ENCODE results near the gene LSP1.
"Not testable (repeated sequence)": the region's sequence is repeated elsewhere in the genome, so short reads cannot be mapped to it uniquely, and the experiment has no call there.

LSP1 gene

DNA sequence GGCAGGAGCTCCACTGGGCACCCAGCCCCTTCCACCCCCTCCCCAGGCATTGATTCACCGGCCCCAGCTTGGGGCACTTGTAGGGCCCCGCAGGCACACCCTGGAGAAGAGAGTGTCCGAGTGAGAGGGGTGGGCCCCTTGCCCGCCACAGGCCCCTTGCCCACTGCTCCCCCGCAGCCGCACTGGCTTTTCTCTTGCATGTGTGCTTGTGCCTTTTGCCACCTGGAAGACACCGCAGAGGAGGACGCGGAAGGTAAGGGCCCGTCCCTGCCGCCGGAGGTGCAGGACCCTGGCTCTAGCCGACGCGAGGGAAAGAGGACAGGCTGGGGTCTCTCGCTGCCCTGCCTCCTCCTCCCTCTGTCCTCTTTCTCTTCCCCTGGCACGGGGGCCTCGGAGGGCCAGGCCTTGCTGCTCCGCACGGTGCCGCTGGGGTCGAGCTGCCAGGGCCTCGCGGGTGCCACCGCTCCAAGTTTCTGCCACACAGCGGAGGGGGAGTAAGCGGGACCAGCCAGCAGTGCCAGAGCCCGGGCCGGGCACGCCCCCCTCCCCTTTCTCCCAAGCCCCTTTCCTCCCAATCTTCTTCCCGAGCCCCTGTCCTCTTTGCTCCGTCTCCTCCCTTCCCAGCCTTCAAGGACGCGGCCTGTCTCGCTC lies 76.1 kb downstream of the LSP1 start:
- DNase-seq (ENCODE audit: low spot score), result no peak

DNA sequence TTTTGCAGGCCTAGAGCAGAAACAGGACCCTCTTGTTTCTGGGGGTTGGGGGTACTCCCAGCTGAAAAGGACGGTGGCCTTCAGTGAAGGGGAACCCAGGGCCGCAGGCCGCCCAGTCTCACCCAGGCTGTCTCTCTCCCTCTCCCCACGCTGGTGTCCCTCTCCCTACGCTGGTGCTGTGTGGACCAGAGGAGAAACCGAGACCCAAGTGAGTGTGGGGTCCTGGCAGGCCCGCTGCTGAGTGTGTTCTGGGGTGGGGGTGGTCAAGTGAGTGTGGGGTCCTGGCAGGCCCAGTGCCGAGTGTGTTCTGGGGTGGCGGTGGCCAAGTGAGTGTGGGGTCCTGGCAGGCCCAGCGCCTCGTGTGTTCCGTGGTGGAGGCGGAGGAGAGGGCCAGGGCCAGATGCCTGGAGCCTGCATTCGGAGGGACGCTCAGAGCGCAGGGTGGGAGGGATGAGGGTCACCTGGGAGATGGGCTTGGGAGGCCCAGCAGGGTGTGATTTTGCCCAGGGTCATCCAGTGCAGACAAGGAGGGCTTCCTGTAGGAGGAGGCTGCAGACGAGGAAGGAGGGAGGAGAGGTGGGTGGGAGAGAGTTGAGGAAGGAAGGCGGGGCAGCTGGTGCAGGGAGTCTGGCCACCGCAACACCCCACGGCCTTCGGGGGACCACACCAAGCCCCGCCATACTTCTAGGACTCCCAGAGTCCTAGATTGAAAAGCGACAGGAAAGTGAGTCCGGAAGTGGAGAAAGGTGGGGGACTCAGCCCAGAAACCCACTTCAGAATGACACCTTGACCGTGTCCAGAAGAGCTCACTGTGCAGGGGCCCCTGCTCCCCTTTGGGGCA lies 77.0 kb downstream of the LSP1 start:
- DNase-seq (ENCODE audit: low spot score), result no peak

DNA sequence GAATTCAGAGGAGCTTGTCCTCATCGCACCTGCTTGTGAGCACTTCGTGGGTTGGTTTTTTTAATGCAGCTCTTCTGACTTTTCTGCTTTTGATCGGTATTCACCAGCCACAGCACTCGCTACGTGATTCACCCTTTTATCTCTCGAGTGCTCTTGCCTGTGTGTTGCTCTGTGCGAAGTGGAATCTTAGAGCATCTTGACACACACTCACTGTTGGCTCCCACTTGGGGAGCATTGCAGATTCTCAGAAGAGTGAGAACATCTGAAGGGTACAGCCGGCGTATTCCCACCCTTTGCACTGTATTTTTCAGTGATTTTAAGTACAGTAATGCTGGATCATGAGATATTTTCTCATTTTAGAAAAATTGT lies 77.6 kb downstream of the LSP1 start:
- no peak for DNase-seq (ENCODE audit: low spot score)

DNA sequence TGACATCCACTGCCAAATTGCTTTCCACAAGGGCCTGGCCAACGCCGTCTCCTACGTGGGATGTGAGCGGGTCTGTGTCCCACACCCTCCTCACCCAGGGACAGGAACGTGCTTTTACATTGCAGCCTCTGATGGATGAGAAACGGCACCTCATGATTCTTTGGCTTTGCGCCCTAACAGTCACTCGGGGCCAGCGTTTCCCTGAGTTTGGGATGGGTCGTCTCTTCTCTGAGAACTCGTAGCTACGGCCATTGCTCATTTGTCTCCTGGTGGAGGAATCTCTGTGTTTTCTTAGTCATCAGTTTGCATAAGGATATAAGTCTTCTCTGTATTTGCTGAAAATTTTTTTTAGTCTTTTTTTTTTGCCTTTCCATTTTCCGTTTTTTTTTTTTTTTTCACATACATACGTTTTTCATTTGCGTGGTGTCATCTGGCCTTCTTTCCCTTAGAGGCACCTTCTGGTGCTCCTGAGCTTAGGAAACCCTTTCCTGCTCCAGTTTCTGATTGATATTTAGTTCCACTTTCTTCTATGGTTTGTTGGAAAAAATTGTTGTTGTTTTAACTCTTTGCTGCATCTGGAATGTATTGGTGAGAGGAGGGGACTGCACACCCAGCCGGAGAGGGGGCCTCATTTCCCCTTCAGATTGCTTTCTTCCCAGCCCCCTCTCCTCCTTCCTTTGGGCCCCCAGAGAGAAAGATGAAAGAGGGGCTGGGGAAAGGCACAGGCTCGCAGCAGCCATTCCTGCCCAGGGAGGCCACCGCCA lies 78.6 kb downstream of the LSP1 start:
- no peak for DNase-seq (ENCODE audit: low spot score)

DNA sequence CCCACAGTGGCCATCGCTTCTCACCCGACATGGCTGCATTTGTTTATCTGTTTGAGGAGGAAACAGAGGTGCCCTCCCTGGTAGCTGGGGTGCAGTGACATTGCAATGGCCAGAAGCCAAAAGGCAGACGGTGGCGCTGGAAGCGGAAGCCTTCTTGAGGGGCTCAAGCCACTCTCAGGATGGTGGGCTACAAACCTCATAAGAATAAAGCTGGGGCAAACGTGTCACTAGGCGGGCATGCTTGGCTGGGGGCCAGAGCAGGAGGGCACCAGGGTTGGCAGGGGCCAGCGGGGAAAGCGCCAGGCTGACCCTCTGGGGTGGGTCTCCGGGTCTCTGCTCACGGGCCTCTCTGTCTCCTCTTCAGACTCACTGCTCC lies 79.2 kb downstream of the LSP1 start:
- no peak for DNase-seq (ENCODE audit: low spot score)

DNA sequence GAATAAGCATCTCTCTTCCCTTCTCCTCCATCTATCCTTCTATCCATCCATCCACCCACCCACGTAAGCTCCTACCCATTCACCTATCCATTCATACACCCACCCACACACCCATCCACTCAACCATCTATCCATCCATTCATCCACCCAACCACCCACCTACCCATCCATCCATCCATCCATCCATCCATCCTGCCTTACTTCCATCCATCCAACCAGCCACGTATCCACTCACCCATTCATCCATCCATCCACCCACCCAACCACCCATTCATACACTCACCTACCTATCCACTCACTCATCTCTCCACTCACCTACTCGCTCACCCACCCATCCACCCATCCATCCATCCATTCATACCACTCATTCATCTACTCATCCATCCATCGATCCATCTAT lies 79.8 kb downstream of the LSP1 start:
- no peak for DNase-seq (ENCODE audit: low spot score)

DNA sequence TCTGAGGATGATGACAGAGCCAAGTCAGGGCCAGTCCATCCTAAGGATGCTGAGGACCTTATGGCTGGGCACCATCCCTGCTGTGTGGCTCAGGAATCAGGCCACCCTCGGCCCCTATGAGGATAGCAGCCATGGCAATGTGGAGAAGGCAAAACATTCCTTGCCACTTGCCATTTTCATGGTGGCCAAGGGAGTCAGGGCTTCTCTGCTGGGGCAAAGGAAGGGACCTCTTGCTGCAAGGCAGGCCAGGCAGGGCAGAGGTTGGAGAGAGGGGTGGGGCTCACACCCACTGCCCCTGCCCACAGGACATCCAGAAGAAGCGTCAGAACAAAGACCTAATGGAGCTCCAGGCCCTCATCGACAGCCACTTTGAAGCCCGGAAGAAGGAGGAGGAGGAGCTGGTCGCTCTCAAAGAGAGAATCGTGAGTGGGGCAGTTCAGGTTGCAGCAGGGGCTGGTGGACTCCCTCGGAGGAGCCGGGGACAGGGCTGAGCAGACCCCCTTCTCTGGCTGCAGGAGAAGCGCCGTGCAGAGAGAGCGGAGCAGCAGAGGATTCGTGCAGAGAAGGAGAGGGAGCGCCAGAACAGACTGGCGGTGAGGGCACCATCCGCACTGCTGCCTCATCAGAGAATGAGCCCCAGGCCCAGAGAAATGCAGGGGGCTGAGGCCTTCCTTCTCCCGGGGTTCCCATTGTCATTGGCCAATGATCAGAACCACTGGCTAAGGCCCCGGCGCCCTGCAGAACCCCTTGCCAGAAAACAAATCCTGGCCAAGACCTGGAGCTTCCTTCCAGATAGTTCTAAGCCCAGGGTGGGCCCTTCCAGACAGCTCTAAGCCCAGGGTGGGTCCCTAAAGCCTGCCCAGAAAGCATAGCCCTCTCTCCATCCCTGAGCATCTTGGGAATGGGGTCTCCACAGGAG lies 80.8 kb downstream of the LSP1 start:
- no peak for DNase-seq (ENCODE audit: low spot score)

DNA sequence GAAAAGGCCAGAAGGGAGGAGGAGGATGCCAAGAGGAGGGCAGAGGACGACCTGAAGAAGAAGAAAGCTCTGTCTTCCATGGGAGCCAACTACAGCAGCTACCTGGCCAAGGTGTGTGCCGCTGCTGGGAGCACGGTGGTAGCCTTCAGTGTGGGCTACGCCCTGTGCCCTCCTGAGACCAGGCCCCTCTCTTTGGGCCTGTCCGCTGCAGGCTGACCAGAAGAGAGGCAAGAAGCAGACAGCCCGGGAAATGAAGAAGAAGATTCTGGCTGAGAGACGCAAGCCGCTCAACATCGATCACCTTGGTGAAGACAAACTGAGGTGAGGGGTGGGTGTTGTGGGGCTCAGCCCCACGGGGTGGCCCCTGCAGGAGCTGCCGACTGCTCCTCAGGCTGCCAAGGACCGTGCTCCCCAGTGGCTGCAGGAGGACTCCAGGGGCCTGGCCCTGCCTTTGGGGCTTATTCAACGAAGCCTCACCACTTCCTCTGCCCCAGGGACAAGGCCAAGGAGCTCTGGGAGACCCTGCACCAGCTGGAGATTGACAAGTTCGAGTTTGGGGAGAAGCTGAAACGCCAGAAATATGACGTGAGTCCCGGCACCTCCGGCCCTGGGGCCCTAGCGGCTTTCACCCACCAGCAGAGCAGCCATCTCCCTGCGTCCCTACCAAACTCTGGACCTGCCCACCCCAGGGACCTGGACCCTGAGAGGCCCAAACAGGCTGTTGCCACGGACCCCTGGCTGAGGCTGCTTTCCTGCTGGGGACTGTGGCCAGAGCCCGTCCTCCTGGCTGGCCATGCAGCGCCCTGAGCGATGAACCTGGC lies 81.7 kb downstream of the LSP1 start:
- no peak for DNase-seq (ENCODE audit: low spot score)

DNA sequence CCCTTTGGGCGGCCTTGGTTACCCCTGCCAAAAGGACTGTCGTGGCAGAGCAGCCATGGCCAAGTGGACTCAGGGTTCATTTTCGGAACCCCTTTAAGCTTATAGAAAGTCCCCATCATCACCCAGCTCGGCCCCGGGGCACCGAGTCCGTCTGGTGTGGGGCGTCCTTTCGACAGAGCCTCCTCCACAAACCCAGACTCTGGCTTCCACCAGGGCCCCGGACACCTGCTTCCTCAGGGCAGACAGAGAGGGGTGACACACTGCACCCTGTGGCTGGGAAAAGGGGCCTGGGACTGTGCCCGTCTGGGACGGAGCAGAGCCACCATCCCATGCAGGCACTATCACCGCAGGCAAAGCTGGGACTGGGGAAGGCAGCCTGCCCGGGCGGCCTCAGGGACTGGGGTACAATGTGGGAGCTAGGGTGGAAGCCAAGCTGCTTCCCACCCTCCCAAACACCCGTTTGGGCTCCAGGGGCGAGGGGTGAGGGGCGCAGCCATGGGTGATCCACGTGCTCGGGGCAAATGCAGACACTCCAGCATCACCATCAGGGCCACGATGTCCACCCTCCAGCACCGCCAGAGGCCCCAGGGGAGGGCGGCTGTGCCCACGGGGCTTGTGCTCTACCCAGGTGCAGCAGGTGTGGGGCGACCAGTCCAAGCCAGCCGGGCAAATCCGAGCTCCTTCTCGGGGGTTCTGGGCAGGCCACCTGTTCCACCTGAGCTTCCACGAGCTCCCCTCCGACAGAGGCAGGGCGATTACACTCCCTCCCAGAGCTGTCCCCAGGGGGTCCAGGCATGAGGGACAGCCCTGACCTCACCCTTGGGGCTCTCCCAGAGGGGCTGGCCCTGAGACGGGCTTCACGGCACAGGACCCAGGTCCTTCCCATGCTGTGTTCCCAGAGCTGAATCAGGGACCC lies 82.5 kb downstream of the LSP1 start:
- no peak for DNase-seq (ENCODE audit: low spot score)

DNA sequence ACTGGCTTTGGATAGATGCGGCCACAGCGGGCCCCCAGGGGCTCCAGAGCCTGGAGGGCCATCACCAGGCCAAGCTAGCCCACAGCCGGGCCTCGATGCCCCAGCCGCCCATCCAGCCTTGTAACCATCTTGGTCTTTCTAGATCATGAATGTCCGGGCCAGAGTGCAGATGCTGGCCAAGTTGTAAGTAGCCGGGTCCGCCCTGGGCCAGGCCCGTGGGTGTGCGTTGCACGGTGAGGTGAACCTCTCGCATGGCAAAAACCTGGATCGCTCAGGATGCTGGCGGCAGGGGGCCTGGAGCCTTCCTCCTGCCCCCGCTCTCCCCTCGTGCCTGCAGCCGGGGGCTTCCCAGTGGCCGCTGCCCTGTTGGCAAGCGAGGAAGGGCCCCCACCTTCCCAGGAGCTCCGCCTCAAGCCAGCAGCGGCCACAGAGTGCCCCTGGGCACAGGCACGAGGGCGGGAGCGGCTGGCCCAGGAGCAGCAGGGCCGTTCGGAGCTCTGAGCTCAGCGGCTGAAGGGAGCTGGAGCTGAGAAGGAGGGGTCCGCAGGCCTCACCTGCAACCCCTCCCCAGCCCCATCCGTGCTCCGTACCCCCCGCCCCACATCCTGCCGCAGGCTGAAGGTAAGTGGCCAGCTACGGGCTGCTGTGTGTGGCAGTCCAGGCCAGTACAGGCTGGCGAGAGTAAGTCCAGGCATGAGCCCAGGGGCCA lies 83.3 kb downstream of the LSP1 start:
- DNase-seq (ENCODE audit: low spot score), result no peak

DNA sequence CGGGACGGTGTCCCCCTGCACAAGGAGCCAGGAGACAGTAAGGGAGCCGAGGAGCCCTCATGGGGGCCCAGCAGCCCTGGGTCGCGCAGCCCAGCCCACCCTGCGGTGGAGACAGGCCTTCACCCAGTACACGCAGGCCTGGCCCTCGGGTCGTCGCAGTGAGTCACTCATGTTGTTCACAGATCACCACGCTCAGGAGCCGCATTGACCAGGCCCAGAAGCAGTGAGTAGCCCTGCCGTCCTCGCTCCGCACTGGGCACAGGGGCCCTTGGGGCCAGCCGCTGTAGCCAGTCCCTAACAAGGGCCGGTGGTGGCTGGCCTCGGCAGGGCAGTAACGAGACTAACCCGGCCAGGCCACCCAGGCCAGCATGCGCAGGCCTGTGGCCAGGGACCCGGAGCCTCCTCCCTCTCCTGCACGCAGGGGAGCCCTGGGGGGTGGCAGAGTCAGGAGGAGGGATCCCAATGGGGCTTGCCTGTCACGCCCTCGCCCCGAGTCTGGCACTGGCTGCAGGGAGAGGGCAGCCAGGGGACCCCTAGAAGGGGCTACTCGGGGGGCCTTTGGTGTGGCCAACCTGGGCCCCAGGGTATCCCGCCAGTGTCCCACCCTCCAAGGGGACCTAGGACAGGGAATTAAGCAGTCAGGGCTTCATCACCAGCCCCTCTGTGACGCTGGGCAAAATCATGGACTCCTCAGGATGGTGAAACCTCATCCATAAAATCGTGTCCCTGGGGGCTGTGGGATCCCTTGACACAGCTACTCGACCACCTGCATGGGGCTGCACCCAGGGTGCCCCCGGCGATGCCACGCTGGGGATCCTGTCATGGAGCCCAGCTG lies 84.1 kb downstream of the LSP1 start:
- no peak for DNase-seq (ENCODE audit: low spot score)

DNA sequence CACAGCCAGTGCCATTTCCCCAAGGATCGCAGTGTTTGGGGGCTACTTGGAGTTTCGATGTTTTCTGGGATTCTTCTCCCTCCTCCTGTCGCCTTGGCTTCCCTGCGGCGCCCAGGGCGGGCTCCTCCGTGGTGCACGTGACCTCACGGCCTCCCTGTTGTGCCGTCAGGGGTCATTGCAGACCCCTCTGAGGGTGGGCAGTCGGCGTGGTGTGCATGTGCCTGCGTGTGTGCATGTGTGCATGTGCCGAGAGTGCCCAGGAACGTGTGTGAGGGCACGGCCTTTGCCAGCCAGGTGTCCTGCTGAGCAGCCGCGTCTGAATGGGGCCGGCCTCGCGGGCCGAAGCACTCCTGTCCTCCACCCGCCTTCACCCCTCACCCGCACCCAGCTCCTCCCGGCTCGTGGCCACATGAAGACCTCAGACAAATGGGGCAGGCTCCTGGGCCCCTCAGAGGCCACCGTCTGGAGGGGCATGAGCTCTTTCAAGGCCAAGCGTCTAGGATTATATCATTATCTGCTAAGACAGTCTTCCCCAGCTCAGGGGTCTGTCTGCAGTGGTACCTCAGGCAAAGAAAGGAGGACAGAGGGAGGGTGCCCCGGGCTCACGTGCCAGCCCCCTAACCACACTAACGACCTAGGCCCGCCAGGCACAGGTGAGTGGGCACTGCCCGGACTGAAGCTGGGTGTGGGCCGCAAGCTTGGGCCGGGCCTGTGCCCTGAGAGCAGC lies 84.9 kb downstream of the LSP1 start:
- DNase-seq (ENCODE audit: low spot score), result no peak

DNA sequence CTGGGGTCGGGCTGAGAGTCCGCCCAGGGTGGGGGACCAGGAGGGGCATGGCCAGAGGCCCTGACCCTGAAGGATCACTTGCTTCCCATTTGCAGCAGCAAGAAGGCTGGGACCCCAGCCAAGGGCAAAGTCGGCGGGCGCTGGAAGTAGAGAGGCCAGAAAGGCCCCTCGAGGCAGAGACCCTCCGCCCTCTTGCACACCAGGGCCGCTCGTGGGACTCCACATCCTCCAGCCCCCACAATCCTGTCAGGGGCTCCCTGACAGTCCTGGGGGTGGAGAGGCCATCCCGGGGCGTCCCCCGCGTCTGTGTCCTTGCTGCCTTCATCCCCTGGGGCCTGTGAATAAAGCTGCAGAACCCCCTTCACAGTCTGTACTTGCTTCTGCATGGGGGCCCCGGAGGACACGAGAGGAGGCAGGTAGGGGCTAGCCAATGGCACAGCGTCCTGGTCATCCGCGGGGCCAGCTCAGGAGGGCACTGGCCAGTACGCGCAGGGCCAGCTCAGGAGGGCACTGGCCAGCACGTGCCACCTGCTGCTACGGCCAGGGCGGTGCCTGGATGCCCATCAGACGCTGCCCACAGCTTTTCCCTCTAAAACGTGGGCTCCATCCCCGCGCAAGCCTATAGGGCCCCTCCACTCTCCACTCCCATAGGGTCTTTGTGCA lies 85.6 kb downstream of the LSP1 start:
- no peak for DNase-seq (ENCODE audit: low spot score)

DNA sequence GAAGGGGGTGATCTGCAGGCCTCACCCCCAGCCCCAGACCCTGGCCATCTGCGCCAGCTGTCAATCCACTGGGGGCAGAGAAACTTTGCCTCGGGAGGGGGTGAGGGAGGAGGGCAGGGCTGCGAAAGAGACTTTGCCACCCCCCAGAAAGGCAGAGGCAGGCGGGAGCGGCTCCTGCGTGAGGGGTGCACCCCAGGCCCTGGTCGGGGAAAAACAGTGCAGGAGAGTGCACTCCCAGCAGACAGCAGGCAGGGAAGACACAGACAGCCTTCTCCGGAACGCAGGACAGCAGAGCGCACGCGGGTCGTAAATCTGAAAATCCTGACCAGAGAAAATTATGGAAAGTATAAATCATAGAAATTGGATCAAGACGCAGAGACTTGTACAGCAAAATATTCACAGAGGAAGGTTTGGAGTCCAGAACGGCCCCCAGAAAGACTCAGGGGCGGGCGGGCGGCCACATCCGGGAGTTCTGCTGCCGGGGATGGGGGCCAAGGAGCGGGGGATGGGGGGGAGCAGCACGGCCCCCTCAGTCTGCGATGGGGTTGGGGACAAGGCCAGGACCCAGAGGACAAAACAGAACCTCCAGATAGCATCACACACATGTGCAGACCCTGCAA lies 86.2 kb downstream of the LSP1 start:
- no peak for DNase-seq (ENCODE audit: low spot score)

DNA sequence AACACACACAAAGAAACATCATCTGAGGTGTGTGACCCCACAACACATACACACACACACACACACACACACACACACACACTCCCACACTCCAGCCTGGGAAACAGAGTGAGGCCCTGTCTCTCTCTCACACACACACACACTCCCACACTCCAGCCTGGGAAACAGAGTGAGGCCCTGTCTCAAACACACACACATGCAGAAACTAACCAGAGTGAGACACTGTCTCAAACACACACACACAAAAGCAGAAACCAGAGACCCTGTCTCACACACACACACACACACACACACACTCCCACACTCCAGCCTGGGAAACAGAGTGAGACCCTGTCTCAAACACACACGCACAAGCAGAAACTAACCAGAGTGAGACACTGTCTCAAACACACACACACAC lies 86.9 kb downstream of the LSP1 start:
- not testable (repeated sequence) for DNase-seq (ENCODE audit: low spot score)
